Activated CD8-positive, alpha-beta memory T cell treated with anti-CD3 and anti-CD28 coated beads for 24 hours (primary cell): Measurements from ENCODE around the gene APC2.
"Not testable (repeated sequence)": the region's sequence is repeated elsewhere in the genome, so short reads cannot be mapped to it uniquely, and the experiment has no call there.

ENCODE experiments used
- DNase-seq: peaks from one replicate; pipeline ENCODE4 v3.0.0-alpha.2; 2020

The APC2 gene

DNA sequence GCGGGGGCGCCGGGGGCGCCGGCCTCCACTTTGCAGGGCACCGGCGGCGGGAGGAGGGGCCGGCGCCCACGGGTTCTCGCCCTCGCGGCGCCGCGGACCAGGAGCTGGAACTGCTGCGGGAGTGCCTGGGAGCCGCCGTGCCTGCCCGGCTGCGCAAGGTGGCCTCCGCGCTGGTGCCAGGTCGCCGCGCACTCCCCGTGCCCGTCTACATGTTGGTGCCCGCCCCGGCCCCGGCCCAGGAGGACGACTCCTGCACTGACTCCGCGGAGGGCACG is 17.2 kb downstream of the APC2 start:
- no peak for DNase-seq

GRCh38 chr19:1467490-1468273 is 17.8 kb downstream of the APC2 start:
- no peak for DNase-seq

GRCh38 chr19:1468274-1468820 is 18.4 kb downstream of the APC2 start:
- no peak for DNase-seq

DNA sequence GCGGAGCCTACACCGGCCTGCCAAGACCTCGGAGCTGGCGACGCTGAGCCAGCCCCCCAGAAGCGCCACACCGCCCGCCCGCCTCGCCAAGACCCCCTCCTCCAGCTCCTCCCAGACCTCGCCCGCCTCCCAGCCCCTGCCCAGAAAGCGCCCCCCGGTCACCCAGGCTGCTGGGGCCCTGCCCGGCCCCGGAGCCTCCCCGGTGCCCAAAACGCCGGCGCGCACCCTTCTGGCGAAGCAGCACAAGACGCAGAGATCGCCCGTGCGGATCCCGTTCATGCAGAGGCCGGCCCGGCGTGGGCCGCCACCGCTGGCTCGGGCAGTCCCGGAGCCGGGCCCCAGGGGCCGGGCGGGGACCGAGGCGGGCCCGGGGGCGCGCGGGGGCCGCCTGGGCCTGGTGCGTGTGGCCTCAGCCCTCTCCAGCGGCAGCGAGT is 18.9 kb downstream of the APC2 start:
- peak; percentile 80 for DNase-seq

GRCh38 chr19:1469255-1470054 is 19.5 kb downstream of the APC2 start:
- DNase-seq = no peak

DNA sequence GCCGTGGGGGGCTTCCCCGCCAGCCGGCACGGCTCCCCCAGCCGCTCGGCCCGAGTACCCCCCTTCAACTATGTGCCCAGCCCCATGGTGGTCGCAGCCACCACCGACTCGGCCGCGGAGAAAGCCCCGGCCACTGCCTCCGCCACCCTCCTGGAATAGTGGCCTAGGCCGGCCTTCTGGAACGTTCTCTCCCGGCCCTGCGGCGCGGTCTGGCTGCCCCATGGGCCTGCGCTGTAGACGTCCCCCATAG is 20.1 kb downstream of the APC2 start:
- DNase-seq = no peak

DNA sequence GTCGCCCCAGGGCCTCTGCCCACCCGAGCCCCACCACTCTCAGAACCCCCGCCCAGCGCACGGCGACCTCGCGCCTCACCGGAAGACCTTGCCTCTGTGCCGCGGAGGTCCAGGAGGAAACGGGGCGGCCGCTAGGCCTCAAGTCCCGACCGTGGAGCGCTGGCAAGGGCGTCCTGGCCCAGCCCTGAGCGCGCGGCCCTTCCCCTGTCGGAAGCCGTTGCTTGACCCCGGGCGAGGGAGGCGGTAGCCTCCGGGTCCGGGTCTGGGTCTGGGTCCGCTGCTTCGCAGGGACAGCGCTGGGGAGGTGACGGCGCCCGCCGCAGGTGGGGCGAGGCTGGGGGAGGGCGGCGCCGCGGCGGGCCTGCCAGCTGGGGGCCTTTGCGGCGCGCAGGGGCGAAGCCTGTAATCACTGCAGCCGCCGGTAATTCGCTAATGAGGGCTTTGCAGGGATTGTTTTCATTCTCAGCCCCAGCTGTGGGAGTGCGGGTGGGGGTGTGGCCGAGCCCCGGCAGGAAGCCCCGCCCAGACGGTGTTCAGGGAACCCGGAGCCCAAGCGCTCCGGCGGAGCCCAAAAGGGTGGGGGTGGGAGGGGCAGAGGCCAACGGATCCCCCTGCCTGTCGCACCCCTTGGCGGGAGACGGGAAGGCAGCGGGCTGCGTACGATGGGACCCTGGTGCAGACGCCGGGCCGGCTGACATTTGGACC is 20.5 kb downstream of the APC2 start:
- peak; percentile 86 for DNase-seq

- DNase-seq = no peak
Observed at GRCh38 chr19:1471010-1471514, 21.1 kb downstream of the APC2 start.

GRCh38 chr19:1471515-1472160 is 21.7 kb downstream of the APC2 start:
- no peak for DNase-seq

- no peak for DNase-seq
Observed at GRCh38 chr19:1472231-1473084, 22.5 kb downstream of the APC2 start.

DNA sequence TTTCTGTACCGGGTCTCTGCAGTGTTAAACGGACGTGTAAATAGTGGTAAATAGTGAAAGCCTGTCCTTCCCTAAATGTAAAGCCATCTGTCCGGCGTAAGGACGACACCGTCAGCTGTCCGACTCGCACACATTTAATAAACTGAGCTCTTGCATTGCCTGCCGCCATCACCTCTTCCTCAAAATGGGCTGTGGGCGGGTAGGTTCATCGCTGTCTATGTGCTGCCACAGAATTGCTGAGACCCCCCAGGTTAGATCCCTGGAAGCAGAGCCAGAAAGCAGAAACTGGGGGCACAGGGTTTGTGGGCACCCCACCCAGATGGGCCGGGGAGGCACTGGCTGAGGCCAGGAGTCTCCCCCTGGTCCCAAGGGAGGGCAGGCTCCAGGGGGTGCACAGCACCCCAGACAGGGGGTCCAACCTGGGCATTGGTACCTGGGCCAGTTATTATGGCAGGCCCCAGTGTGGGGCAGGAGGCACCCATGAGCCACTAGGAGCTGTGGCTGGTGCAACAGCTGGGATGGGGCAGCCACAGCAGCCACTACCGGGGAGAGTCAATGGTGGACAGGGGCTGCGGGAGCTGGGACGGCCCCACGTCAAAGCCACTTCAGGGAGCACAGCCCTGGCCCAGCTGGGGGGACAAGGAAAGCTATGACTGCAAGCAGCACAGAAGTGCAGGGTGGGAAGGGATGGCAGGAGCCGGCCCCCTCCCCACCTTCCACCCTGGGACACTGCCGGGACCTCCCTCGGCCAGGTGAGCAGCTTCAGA is 23.3 kb downstream of the APC2 start:
- no peak for DNase-seq

GRCh38 chr19:1474011-1474764 is 24.3 kb downstream of the APC2 start:
- DNase-seq = no peak

DNA sequence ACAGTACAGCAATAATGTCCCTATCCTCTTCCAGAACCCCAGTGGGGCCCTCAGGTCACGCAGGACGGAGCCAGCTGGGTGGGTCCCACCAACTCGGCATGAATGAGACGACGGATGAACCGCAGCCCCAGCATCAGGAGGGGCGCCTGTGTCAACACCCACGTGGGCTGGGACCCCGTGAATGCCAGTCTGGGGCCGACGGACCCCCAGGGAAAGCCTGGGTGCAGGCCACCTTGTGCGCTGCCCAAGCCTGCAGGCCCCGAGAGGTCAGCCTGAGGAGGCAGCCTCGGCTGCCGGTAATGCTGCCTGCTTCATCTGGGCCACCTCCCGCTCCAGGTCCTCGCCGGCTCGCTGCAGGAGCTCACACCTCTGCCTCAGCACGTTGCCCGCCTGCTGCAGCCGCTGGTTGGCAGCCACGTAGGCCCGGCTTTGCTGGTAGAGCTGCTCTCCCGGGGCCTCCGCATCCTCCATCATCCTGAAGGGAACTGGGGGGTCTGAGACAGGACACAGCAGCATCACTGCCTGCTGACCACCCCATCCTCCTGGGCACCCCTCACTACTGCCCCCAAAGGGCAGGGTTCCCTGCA is 24.9 kb downstream of the APC2 start:
- no peak for DNase-seq

DNA sequence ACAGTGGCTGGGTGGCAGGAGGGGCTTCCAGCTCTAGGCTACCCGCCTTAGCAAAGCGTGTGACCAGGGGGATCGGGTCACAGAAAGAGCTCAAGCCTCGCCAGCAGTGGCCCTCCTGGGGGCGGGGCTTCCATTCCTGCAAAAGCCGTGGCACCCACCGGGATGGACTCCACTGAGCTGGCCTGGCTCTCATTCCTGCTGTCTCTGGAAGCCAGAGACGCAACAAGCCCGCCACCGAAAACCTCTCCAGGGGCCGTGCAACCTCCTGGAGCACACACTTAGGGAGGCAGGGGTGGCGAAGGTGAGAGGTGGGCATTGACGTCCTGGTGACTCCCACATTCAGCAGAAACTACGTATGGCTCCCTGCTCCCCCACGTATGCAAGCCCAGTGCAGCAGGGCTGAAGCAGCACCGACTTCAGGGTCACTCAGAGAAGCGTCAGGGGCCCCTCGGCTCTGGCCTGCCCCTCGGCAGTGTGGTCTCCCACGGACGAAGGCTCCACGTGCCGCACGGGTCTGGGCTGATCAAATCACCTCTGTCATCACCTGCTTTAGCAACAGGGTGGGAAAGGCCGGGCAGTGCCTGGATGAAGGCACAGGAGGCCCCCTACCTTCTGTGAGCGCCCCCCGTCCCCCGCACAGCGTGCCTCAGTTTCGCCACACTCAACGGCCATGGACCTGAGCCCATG is 26.0 kb downstream of the APC2 start:
- no peak for DNase-seq

- not testable (repeated sequence) for DNase-seq
Observed at GRCh38 chr19:1477056-1477455, 27.1 kb downstream of the APC2 start.

DNA sequence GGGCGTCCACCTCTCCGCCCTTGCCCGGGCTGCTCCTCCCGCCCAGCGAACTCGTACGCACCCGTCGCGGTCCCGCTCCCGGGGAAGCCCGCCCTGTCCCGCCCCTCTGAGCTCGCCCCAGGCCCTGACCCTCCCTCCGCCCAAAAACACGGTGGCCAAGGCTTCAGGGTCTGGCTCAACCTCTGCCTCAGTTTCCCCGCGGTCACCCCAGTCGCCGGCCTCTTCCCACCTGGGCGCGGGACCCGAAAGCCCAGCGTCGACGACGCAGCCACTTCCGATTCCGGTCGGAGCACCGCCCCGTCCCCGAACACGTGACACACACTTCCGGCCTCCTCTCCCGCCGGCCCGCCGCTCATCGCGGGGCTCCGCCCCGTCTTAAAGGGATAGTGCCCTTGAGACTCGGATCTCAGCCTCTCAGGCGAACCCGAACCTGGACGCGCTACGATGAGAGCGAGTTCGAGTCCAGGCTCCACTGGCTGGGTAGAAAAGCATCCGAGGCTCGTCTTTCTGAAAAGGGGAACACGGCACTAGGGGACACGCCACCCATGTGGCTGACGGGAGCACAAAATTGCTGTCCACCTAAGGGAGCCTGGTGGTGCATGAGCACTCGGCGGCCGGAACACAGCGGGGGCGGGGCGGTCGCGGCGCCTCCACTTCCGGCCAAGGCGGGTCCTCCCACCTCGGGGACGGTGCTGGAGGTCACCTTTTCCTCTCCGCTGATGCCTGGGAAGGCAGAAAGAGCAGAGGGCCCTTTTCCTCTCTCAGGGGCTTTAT is 29.2 kb downstream of the APC2 start, which contains the start of gene C19orf25:
TSS of gene C19orf25 (minus strand) at position 282 of the 774 bp plus-strand sequence. CDS start 312 bp downstream, outside the sequence.
- peak; percentile 95 for DNase-seq

DNA sequence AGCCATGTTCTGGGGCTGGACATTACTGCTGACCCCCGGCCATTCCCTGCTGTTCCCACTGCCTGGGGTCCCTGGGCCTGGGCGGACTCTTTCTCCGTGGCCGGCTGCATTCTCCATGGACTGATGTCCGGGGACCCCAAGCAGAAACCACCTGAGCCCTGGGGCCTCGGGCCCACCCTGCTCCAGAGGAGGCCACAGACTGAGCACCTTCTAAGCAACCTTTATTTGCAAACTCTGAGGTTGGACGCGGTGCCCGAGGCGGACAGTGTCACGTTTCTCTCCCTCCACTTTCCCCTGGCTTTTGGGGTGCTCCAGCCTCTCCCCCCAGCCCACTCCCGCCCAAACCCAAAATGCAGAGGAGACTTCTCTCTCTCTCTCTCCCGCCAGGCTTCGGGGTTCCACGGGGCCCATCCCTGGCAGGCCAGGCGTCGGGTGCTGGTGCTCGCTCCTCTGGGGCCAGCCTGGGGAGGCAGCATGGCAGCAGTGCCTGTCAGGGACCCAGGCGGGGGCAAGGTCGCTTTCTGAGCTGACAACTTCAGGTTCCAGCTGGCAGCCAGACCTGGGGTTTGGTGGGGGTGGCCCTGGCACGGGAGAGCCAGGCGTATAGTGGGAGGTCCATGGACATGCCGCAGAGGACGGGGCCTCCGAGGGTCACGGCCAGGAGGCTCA is 31.4 kb downstream of the APC2 start:
- no peak for DNase-seq

DNA sequence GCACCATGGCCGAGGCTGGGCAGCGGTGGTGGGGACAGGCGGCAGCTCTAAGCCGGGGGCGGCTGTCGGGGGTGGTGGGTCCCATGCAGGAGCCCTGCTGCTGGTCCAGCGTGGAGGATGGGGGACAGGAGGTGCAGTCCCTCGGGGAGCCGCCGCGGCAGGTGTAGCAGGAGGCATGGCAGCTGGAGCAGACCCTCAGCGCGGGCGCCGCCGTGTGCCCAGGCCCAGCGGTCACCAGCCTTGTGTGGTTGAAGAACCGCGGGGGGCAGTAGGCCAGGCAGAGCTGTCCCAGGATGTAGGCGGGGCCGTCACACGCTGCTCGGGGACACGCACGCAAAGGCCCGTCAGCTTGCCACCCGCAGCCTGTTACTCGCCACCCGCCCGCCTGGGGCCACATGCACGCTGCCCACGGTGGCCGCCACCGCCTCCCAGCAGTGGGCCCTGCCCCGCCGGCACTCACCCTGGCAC is 32.0 kb downstream of the APC2 start:
- no peak for DNase-seq
